Heart left ventricle (tissue), 13 donors: ENCODE data around the gene TXNRD2.

Experiments
- CTCF ChIP-seq, 12 donors: fragments of 200-600 bp; sonication (generic) in 4 of 12; IDR thresholded peaks; one replicate each; pipeline versions ENCODE4 v1.5.0 to v1.8.0; 2018 to 2022; ENCODE audit warnings: antibody characterized with exemption in 12 of 12, mild to moderate bottlenecking in 5 of 12
- POLR2A ChIP-seq, 2 donors: fragments of 450-650 bp; IDR thresholded peaks; one replicate each; pipeline ENCODE4 v1.6.1; 2017; ENCODE audit warnings: antibody characterized with exemption in 2 of 2, mild to moderate bottlenecking in 2 of 2, moderate library complexity in 2 of 2
- donor health status: ischemic (EF 13 %, LVEDD 7.1; RV severe dilation, severe dysfunction).
- donor health status: DM: no; HTN: yes; CAD: no.
- donor health status: DM: no; HTN: no; CAD: no.
- donor health status: ischemic (EF 25% LVEDD 6.9; RV normal size, moderate dysfunction).
- donor health status: ischemic (EF 25% LVEDD 5.7; RV mildly dilated, moderate dysfunction).
- donor health status: ischemic (EF 35%, LVEDD 5.7; RV mildly dilated, moderate dysfunction).
- donor health status: nonischemic (EF 11% LVEDD 7.7; RV severe dilation, severe dysfunction).
- donor health status: DM: yes; HTN: yes; CAD: no.
- donor health status: PGD.
- donor health status: ischemic (EF 29% LVEDD 5.4; RV normal size, mild dysfunction).
- donor health status: nonischemic (EF 23%, LVEDD 6.1; RV moderate dilation, normal function).

GRCh38 chr22:19840955-19841640, 100.5 kb downstream of the TXNRD2 start:
- TF ChIP-seq CTCF (IDR thresholded peaks at IDR 0.05) (no peak), POLR2A (IDR thresholded peaks at IDR 0.05) (no peak)
